Activated gamma-delta T cell treated with Interleukin-2 at 50 U/mL for 16 hours (primary cell): Measurements from ENCODE around the gene CDKN1C.

Source experiments
- DNase-seq: peaks from one replicate; pipeline ENCODE4 v3.0.0-alpha.2; 2020

Gene CDKN1C

GRCh38 chr11:2841411-2842190, 44.0 kb downstream of the CDKN1C start:
- no peak for DNase-seq

GRCh38 chr11:2839395-2839943, 46.1 kb downstream of the CDKN1C start:
- no peak for DNase-seq

GRCh38 chr11:2838676-2839294, 46.8 kb downstream of the CDKN1C start:
- DNase-seq: no peak

- DNase-seq: no peak
Observed at GRCh38 chr11:2838091-2838490, 47.5 kb downstream of the CDKN1C start.

- no peak for DNase-seq
Observed at GRCh38 chr11:2837651-2838050, 47.9 kb downstream of the CDKN1C start.

- no peak for DNase-seq
Observed at GRCh38 chr11:2837096-2837601, 48.4 kb downstream of the CDKN1C start.

- DNase-seq: no peak
Observed at GRCh38 chr11:2836315-2837095, 49.1 kb downstream of the CDKN1C start.

- DNase-seq: no peak
Observed at GRCh38 chr11:2835751-2836150, 49.8 kb downstream of the CDKN1C start.

GRCh38 chr11:2835296-2835695, 50.3 kb downstream of the CDKN1C start:
- DNase-seq: no peak

GRCh38 chr11:2834503-2835273, 50.9 kb downstream of the CDKN1C start:
- DNase-seq: no peak

GRCh38 chr11:2833716-2834502, 51.7 kb downstream of the CDKN1C start:
- no peak for DNase-seq
